ENCODE measurements around the gene ARL10.

ARL10 gene

DNA sequence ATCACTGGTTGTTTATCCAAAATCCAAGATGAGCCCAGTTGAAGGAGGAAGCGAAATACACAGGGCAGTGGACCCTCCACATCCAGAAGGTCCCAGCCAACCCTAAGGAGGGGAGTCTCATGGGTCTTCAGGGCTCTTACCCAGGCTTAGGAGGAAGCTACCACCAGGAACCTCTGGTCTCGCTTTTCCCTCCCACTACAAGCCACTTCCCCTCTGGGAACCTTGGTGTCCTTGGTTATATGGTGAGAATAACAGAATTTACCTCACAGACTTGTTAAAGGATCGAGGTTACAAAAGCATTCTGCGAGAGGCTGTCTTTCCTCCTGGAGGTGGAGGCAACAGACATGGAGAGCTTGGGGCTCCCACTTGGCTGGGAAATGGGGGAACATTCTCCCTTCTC is 26.7 kb downstream of the ARL10 start:
- POLR2A ChIA-PET: interaction anchor here (0.5 kb wide), 1 partner anchor 17 kb away, joined by 4 read pairs; no protein-coding TSS in a partner anchor

DNA sequence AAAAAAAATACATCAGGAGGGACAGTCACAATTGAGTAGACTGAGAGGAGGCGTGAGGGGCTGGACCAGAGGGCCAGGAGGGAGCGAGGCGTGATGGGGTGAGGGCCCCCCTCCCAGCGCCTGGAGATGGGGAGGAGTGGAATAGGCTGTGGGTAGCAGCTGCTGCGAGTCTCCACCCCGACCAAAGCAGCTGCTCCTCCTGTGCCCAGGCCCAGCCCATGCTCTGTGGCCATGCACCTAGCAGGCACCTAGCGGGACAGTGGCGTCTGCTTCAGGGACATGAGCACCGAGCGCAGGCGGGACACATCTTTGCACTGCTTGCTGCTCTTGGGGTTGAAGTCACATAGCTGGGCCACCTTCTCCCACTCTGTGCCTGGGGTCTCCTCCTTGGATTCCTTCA is 27.2 kb downstream of the ARL10 start:
- ChIA-PET CTCF (no interaction called here), POLR2A (interaction anchor here (0.5 kb wide), 1 partner anchor 18 kb away, joined by 4 read pairs; no protein-coding TSS in a partner anchor)
- H3K4me1 ChIP-seq (ENCODE audit: control insufficient read depth, insufficient read depth, low read length): 0 out of 2 replicates have a peak, but pooled peaks cover 3% of the 10 kb centered on the region

More for the DNA sequence above, 26.7 kb downstream of the ARL10 start:
- no peak overlapping the region for H3K27ac ChIP-seq (ENCODE audit: extremely low read depth, low read depth, low read length)
- no peak overlapping the region for H3K4me3 ChIP-seq (ENCODE audit: low read depth, low read length)
- CTCF ChIA-PET: interaction anchor here (0.6 to 1.1 kb wide), 2 partner anchors 13 to 37 kb away, joined by 3 to 9 read pairs; no protein-coding TSS in a partner anchor
- TF ChIP-seq, protein P1, sequence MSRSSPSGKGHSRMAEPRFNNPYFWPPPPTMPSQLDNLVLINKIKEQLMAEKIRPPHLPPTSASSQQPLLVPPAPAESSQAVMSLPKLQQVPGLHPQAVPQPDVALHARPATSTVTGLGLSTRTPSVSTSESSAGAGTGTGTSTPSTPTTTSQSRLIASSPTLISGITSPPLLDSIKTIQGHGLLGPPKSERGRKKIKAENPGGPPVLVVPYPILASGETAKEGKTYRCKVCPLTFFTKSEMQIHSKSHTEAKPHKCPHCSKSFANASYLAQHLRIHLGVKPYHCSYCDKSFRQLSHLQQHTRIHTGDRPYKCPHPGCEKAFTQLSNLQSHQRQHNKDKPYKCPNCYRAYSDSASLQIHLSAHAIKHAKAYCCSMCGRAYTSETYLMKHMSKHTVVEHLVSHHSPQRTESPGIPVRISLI (tag by site-specific recombination; IDR thresholded peaks at IDR 0.05): no peak
- TF ChIP-seq, protein P2, sequence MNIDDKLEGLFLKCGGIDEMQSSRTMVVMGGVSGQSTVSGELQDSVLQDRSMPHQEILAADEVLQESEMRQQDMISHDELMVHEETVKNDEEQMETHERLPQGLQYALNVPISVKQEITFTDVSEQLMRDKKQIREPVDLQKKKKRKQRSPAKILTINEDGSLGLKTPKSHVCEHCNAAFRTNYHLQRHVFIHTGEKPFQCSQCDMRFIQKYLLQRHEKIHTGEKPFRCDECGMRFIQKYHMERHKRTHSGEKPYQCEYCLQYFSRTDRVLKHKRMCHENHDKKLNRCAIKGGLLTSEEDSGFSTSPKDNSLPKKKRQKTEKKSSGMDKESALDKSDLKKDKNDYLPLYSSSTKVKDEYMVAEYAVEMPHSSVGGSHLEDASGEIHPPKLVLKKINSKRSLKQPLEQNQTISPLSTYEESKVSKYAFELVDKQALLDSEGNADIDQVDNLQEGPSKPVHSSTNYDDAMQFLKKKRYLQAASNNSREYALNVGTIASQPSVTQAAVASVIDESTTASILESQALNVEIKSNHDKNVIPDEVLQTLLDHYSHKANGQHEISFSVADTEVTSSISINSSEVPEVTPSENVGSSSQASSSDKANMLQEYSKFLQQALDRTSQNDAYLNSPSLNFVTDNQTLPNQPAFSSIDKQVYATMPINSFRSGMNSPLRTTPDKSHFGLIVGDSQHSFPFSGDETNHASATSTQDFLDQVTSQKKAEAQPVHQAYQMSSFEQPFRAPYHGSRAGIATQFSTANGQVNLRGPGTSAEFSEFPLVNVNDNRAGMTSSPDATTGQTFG (tag by site-specific recombination; IDR thresholded peaks at IDR 0.05; ENCODE audit: borderline replicate concordance): no peak
- TF ChIP-seq ZNF701 (tag by site-specific recombination; IDR thresholded peaks at IDR 0.05) (no peak), ZNF37A (tag by site-specific recombination; IDR thresholded peaks at IDR 0.05) (no peak), MEIS1 (CRISPR knock-in tag; IDR thresholded peaks at IDR 0.05; ENCODE audit: borderline replicate concordance) (no peak), ZNF830 (tag by site-specific recombination; IDR thresholded peaks at IDR 0.05; ENCODE audit: low read depth) (no peak), ZNF501 (tag by site-specific recombination; IDR thresholded peaks at IDR 0.05) (no peak), ZNF776 (tag by site-specific recombination; IDR thresholded peaks at IDR 0.05; ENCODE audit: borderline replicate concordance) (no peak), ZSCAN23 (tag by site-specific recombination; IDR thresholded peaks at IDR 0.05) (no peak), ZNF777 (tag by site-specific recombination; IDR thresholded peaks at IDR 0.05; ENCODE audit: borderline replicate concordance) (no peak)
- TF ChIP-seq, protein P3, sequence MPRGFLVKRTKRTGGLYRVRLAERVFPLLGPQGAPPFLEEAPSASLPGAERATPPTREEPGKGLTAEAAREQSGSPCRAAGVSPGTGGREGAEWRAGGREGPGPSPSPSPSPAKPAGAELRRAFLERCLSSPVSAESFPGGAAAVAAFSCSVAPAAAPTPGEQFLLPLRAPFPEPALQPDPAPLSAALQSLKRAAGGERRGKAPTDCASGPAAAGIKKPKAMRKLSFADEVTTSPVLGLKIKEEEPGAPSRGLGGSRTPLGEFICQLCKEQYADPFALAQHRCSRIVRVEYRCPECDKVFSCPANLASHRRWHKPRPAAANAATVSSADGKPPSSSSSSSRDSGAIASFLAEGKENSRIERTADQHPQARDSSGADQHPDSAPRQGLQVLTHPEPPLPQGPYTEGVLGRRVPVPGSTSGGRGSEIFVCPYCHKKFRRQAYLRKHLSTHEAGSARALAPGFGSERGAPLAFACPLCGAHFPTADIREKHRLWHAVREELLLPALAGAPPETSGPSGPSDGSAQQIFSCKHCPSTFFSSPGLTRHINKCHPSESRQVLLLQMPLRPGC (tag by site-specific recombination; IDR thresholded peaks at IDR 0.05): no peak
- TF ChIP-seq, protein P4, sequence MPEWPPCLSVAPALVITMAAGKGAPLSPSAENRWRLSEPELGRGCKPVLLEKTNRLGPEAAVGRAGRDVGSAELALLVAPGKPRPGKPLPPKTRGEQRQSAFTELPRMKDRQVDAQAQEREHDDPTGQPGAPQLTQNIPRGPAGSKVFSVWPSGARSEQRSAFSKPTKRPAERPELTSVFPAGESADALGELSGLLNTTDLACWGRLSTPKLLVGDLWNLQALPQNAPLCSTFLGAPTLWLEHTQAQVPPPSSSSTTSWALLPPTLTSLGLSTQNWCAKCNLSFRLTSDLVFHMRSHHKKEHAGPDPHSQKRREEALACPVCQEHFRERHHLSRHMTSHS (tag by site-specific recombination; IDR thresholded peaks at IDR 0.05): no peak
- peaks cover 0 to 53% of the 10 kb centered on the region in 2 experiments; a peak in 2 of 3 replicates for H3K36me3 ChIP-seq (ENCODE audit: control insufficient read depth in 2 of 2, insufficient read depth in 1 of 2, low read length in 2 of 2)
- 0 out of 2 replicates have a peak, but pooled peaks cover 3% of the 10 kb centered on the region for H3K4me1 ChIP-seq (ENCODE audit: control insufficient read depth, insufficient read depth, low read length)
- H3K9me3 ChIP-seq (ENCODE audit: control insufficient read depth, insufficient read depth, low read depth, low read length): no peaks in the 10 kb centered on the region

More for the DNA sequence above, 27.2 kb downstream of the ARL10 start:
- H3K9me3 ChIP-seq (ENCODE audit: control insufficient read depth, insufficient read depth, low read depth, low read length): no peaks in the 10 kb centered on the region
- H3K4me3 ChIP-seq (ENCODE audit: low read depth, low read length): no peak overlapping the region
- no peak overlapping the region for H3K27ac ChIP-seq (ENCODE audit: extremely low read depth, low read depth, low read length)
- H3K36me3 ChIP-seq (ENCODE audit: control insufficient read depth in 2 of 2, insufficient read depth in 1 of 2, low read length in 2 of 2): peaks cover 0 to 52% of the 10 kb centered on the region in 2 experiments; a peak in 2 of 3 replicates
- TF ChIP-seq ATF2 (tag by site-specific recombination; IDR thresholded peaks at IDR 0.05; ENCODE audit: low read depth) (no peak), ZIC2 (tag by site-specific recombination; IDR thresholded peaks at IDR 0.05) (no peak), ZNF157 (tag by site-specific recombination; IDR thresholded peaks at IDR 0.05) (no peak), ZNF549 (tag by site-specific recombination; IDR thresholded peaks at IDR 0.05) (no peak), ZBTB44 (tag by site-specific recombination; IDR thresholded peaks at IDR 0.05) (no peak), IKZF3 (tag by site-specific recombination; IDR thresholded peaks at IDR 0.05) (no peak), REPIN1 (tag by site-specific recombination; IDR thresholded peaks at IDR 0.05; ENCODE audit: low read depth) (no peak), MYNN (tag by site-specific recombination; IDR thresholded peaks at IDR 0.05; ENCODE audit: borderline replicate concordance) (no peak), MZF1 (tag by site-specific recombination; IDR thresholded peaks at IDR 0.05; ENCODE audit: borderline replicate concordance) (no peak)
- TF ChIP-seq, protein P3 (tag by site-specific recombination; IDR thresholded peaks at IDR 0.05): no peak

All from HEK293 (cell line).